Frontal cortex (tissue), 4 donors: ENCODE results near the gene THAP11. TPM values are rescaled to one million over a fixed set of nuclear protein-coding genes. Genes with fewer than 3 reads are reported as not detected.

Source experiments
- DNase-seq, 2 donors: peaks; one replicate each; pipeline ENCODE4 v3.0.0; 2012; ENCODE audit warnings: low spot score in 2 of 2
- FAIRE-seq: peaks from 2 replicates; lab custom pipeline; 2012; peaks lifted over from hg19 to GRCh38; lab: Jason Lieb, UNC
- total RNA-seq: library from RNA; depleted of rRNA; stranded (reverse); fragments of >200 nt; gene quantifications from one replicate; pipeline ENCODE4 v1.2.3, GENCODE V29; 2014
- donor health status: control.
- donor health status: control.
- donor health status: control.

The THAP11 gene
- 26.5 TPM for total RNA-seq

GRCh38 chr16:67841816-67842508 lies at the start of gene THAP11:
THAP11 (plus strand) TSS chr16:67842320; CDS start chr16:67842555, 235 bp downstream.
- DNase-seq (peak; percentile 93 to 95), FAIRE-seq (no peak)

- DNase-seq (no peak), FAIRE-seq (no peak)
Observed at GRCh38 chr16:67796099-67796718, 45.9 kb upstream of the THAP11 start.

- no peak for FAIRE-seq
- no peak for DNase-seq
Observed at GRCh38 chr16:67800338-67800926, 41.7 kb upstream of the THAP11 start.

- no peak for FAIRE-seq
- DNase-seq = no peak
Observed at GRCh38 chr16:67801241-67801640, 40.9 kb upstream of the THAP11 start.

GRCh38 chr16:67801883-67802282 lies 40.2 kb upstream of the THAP11 start:
- FAIRE-seq = no peak
- no peak for DNase-seq

GRCh38 chr16:67803894-67804293 lies 38.2 kb upstream of the THAP11 start:
- FAIRE-seq (no peak), DNase-seq (no peak)

GRCh38 chr16:67804853-67805542 lies 37.1 kb upstream of the THAP11 start:
- DNase-seq (no peak), FAIRE-seq (no peak)

GRCh38 chr16:67805718-67806427 lies 36.2 kb upstream of the THAP11 start:
- FAIRE-seq (no peak), DNase-seq (no peak)

- DNase-seq = peak; percentile 94 to 95
- peak; percentile 84 for FAIRE-seq
Observed at GRCh38 chr16:67806428-67807147, 35.5 kb upstream of the THAP11 start, which contains the start of the genes RANBP10 and TSNAXIP1. RANBP10 (minus strand) TSS chr16:67806560; CDS start chr16:67806536, 24 bp downstream. TSNAXIP1 (plus strand) TSS chr16:67806889; CDS start chr16:67807150, 261 bp downstream.

GRCh38 chr16:67807148-67807682 lies 34.9 kb upstream of the THAP11 start:
- FAIRE-seq (no peak), DNase-seq (no peak)

- no peak for FAIRE-seq
- DNase-seq = no peak
Observed at GRCh38 chr16:67811899-67812298, 30.2 kb upstream of the THAP11 start.

- FAIRE-seq (no peak), DNase-seq (no peak)
Observed at GRCh38 chr16:67814567-67814966, 27.6 kb upstream of the THAP11 start.

GRCh38 chr16:67820608-67821259 lies 21.4 kb upstream of the THAP11 start:
- FAIRE-seq (no peak), DNase-seq (no peak)

GRCh38 chr16:67822511-67822910 lies 19.6 kb upstream of the THAP11 start:
- FAIRE-seq (no peak), DNase-seq (no peak)

- FAIRE-seq (no peak), DNase-seq (no peak)
Observed at GRCh38 chr16:67825119-67825518, 17.0 kb upstream of the THAP11 start.

GRCh38 chr16:67825906-67826305 lies 16.2 kb upstream of the THAP11 start:
- FAIRE-seq = no peak
- no peak for DNase-seq

- DNase-seq (no peak), FAIRE-seq (no peak)
Observed at GRCh38 chr16:67828651-67829050, 13.5 kb upstream of the THAP11 start.

GRCh38 chr16:67833030-67833414 lies 9.1 kb upstream of the THAP11 start:
- DNase-seq = peak in 1 of 2 donors; percentile 40
- no peak for FAIRE-seq
